CD4-positive, CD25-positive, alpha-beta regulatory T cell (primary cell): ENCODE data around the gene SEMG1. TPM values are rescaled to one million over a fixed set of nuclear protein-coding genes. Genes with fewer than 3 reads are reported as not detected.

Experiments used
- ATAC-seq, 2 donors: fragments of 150-1000 bp; cut with Tn5 transposase; one replicate each; pipeline ENCODE4 v1.10.0; 2021; ENCODE audit warnings: low read depth in 2 of 2, moderate number of reproducible peaks in 2 of 2, moderate library complexity in 1 of 2
- DNase-seq, 3 donors: peaks; one replicate each; pipeline versions ENCODE4 v3.0.0 to v3.0.0-alpha.2; 2012 to 2022; ENCODE audit warnings: mixed read lengths in 1 of 3
- H3K27ac ChIP-seq: one replicate; pipeline ENCODE4 v1.7.0; 2013; ENCODE audit warnings: mild to moderate bottlenecking, low read length; ENCODE audit not compliant: insufficient read depth, poor library complexity, severe bottlenecking
- H3K27me3 ChIP-seq: one replicate; pipeline ENCODE4 v1.7.0; 2013; ENCODE audit warnings: low read length; ENCODE audit not compliant: control insufficient read depth, insufficient read depth
- H3K36me3 ChIP-seq: one replicate; pipeline ENCODE4 v1.7.0; 2013; ENCODE audit warnings: mild to moderate bottlenecking, low read length, moderate library complexity; ENCODE audit not compliant: control insufficient read depth, insufficient read depth
- H3K4me1 ChIP-seq: 2 replicates; pipeline ENCODE4 v1.7.0; 2013; ENCODE audit warnings: mild to moderate bottlenecking, low read length; ENCODE audit not compliant: insufficient read depth, control insufficient read depth, poor library complexity, severe bottlenecking
- H3K4me3 ChIP-seq: one replicate; pipeline ENCODE4 v1.7.0; 2013; ENCODE audit warnings: low read depth, mild to moderate bottlenecking, low read length, moderate library complexity
- H3K9me3 ChIP-seq, 2 experiments: 1 replicate in 1 of 2; 2 replicates in 1 of 2; pipeline ENCODE4 v1.7.0; 2013; ENCODE audit warnings: low read length in 2 of 2, mild to moderate bottlenecking in 1 of 2, moderate library complexity in 1 of 2; ENCODE audit not compliant: control insufficient read depth in 2 of 2
- H3K27ac Mint-ChIP-seq, 3 donors: one replicate each; pipeline ENCODE4 v1.8.0; 2020 to 2022; ENCODE audit warnings: mild to moderate bottlenecking in 3 of 3, mixed read lengths in 3 of 3, moderate library complexity in 2 of 3
- H3K27me3 Mint-ChIP-seq: one replicate; pipeline ENCODE4 v1.8.0; 2022; ENCODE audit warnings: mild to moderate bottlenecking, mixed read lengths
- H3K36me3 Mint-ChIP-seq: one replicate; pipeline ENCODE4 v1.8.0; 2020; ENCODE audit warnings: mixed read lengths
- H3K4me1 Mint-ChIP-seq, 4 donors: one replicate each; pipeline ENCODE4 v1.8.0; 2020 to 2022; ENCODE audit warnings: mixed read lengths in 4 of 4, mild to moderate bottlenecking in 1 of 4
- H3K4me3 Mint-ChIP-seq, 4 donors: one replicate each; pipeline ENCODE4 v1.8.0; 2020 to 2022; ENCODE audit warnings: mild to moderate bottlenecking in 4 of 4, mixed read lengths in 4 of 4, moderate library complexity in 3 of 4
- H3K9me3 Mint-ChIP-seq, 7 donors: one replicate each; pipeline ENCODE4 v1.8.0; 2020 to 2022; ENCODE audit warnings: mixed read lengths in 7 of 7, mild to moderate bottlenecking in 3 of 7, moderate library complexity in 2 of 7
- polyA plus RNA-seq, 4 donors: library from polyadenylated mRNA; unstranded; fragments of 300-500 nt; fragmentation: Illumina TruSeq; gene quantifications; one replicate each; pipeline ENCODE4 v1.2.3, GENCODE V29; 2021
- total RNA-seq: library from RNA; stranded (reverse); gene quantifications from one replicate; pipeline ENCODE4 v1.2.3, GENCODE V29; 2022

Gene SEMG1
- total and polyA plus RNA-seq, 5 donors from 2014 or later: not detected

- no peak overlapping the region for H3K4me3 Mint-ChIP-seq
- Histone ChIP-seq H3K4me1 (no peaks in the 10 kb centered on the region), H3K36me3 (no peaks in the 10 kb centered on the region), H3K9me3 (no peaks in the 10 kb centered on the region), H3K4me3 (no peak overlapping the region), H3K27me3 (peaks cover 17% of the 10 kb centered on the region), H3K27ac (no peak overlapping the region)
- peaks cover 0 to 1% (median 0%) of the 10 kb centered on the region in 7 donors for H3K9me3 Mint-ChIP-seq
- peaks cover 18% of the 10 kb centered on the region for H3K27me3 Mint-ChIP-seq
- no peak overlapping the region for H3K27ac Mint-ChIP-seq
- no peak for ATAC-seq
- no peak for DNase-seq
- peaks cover 0 to 1% (median 0%) of the 10 kb centered on the region in 4 donors for H3K4me1 Mint-ChIP-seq
- H3K36me3 Mint-ChIP-seq: no peaks in the 10 kb centered on the region
These were observed 30.1 kb upstream of the SEMG1 start for GRCh38 chr20:45176526-45177267.

- H3K4me3 ChIP-seq: no peak overlapping the region
- H3K36me3 ChIP-seq: no peaks in the 10 kb centered on the region
- Mint-ChIP-seq H3K36me3 (no peaks in the 10 kb centered on the region), H3K27ac (no peak overlapping the region), H3K9me3 (peaks cover 0 to 1% (median 0%) of the 10 kb centered on the region in 7 donors), H3K4me1 (peaks cover 0 to 1% (median 0%) of the 10 kb centered on the region in 4 donors), H3K27me3 (peaks cover 18% of the 10 kb centered on the region), H3K4me3 (no peak overlapping the region)
- no peaks in the 10 kb centered on the region for H3K4me1 ChIP-seq
- peaks cover 10% of the 10 kb centered on the region for H3K27me3 ChIP-seq
- no peaks in the 10 kb centered on the region for H3K9me3 ChIP-seq
- ATAC-seq: no peak
- H3K27ac ChIP-seq: no peak overlapping the region
- no peak for DNase-seq
These were observed 27.7 kb upstream of the SEMG1 start for GRCh38 chr20:45179166-45179565.

DNA sequence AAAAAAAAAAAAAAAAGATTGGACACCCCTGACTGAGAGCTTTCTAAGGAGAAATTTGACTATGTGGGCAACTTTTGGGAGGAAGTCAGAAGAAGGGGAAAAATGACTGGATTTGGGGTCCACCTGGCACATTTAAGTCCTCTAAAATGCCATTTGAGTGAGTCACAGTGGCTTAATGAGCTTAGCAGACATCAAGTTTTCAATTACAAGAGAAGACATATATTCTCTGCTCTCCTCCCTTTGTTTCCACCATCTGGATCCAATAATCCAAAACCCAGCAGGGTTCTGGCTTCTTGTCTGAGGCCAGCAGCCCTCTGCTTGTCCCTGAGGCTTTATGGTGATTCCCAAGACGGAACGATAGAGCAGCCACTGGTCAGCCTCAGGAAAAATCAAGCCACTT, 25.2 kb upstream of the SEMG1 start:
- ATAC-seq: no peak
- Mint-ChIP-seq H3K4me1 (peaks cover 0 to 1% (median 0%) of the 10 kb centered on the region in 4 donors), H3K9me3 (peaks cover 0 to 1% (median 0%) of the 10 kb centered on the region in 7 donors), H3K36me3 (no peaks in the 10 kb centered on the region), H3K27me3 (peaks cover 15% of the 10 kb centered on the region), H3K4me3 (no peak overlapping the region), H3K27ac (no peak overlapping the region)
- Histone ChIP-seq H3K4me3 (no peak overlapping the region), H3K36me3 (no peaks in the 10 kb centered on the region), H3K9me3 (no peaks in the 10 kb centered on the region), H3K27ac (no peak overlapping the region), H3K27me3 (peaks cover 3% of the 10 kb centered on the region), H3K4me1 (no peaks in the 10 kb centered on the region)
- no peak for DNase-seq

GRCh38 chr20:45183084-45183483, 23.7 kb upstream of the SEMG1 start:
- Mint-ChIP-seq H3K36me3 (no peaks in the 10 kb centered on the region), H3K4me1 (peaks cover 0 to 1% (median 0%) of the 10 kb centered on the region in 4 donors), H3K9me3 (peaks cover 0 to 1% (median 0%) of the 10 kb centered on the region in 7 donors), H3K27ac (peak overlapping the region in 1 of 3 donors; percentile 30), H3K4me3 (no peak overlapping the region), H3K27me3 (peaks cover 11% of the 10 kb centered on the region)
- DNase-seq (no peak), ATAC-seq (no peak)
- Histone ChIP-seq H3K36me3 (no peaks in the 10 kb centered on the region), H3K9me3 (no peaks in the 10 kb centered on the region), H3K27ac (no peak overlapping the region), H3K27me3 (peaks cover 3% of the 10 kb centered on the region), H3K4me1 (no peaks in the 10 kb centered on the region), H3K4me3 (no peak overlapping the region)

DNA sequence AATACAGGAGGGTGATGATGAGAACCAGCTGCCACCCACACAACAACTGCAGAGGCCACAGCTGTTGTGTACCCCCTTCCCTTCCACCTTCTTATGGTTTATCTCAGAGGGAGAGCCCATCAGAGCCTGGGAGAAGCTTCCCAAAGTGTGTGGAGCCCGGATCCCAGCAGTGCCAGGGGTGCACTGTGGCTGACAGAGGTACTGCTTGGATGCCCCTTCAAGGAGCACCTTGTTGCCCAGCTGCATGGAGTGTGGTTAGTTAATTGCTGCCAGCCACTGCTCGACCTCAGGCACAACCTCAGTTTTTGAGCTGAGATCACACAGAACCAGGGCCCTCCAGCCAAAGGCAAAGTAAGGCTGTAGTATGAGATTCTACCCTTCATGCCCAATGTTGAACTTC, 19.1 kb upstream of the SEMG1 start:
- H3K27ac ChIP-seq: no peak overlapping the region
- no peak overlapping the region for H3K4me3 ChIP-seq
- no peak overlapping the region for H3K4me3 Mint-ChIP-seq
- no peaks in the 10 kb centered on the region for H3K4me1 Mint-ChIP-seq
- H3K36me3 ChIP-seq: no peaks in the 10 kb centered on the region
- peaks cover 5% of the 10 kb centered on the region for H3K27me3 ChIP-seq
- H3K4me1 ChIP-seq: no peaks in the 10 kb centered on the region
- H3K9me3 ChIP-seq: no peaks in the 10 kb centered on the region
- H3K27me3 Mint-ChIP-seq: peaks cover 9% of the 10 kb centered on the region
- DNase-seq: no peak
- no peak for ATAC-seq
- H3K36me3 Mint-ChIP-seq: no peaks in the 10 kb centered on the region
- no peak overlapping the region for H3K27ac Mint-ChIP-seq
- no peaks in the 10 kb centered on the region for H3K9me3 Mint-ChIP-seq

- Histone ChIP-seq H3K27ac (no peak overlapping the region), H3K4me1 (no peaks in the 10 kb centered on the region), H3K9me3 (no peaks in the 10 kb centered on the region), H3K36me3 (no peaks in the 10 kb centered on the region), H3K27me3 (peaks cover 12% of the 10 kb centered on the region), H3K4me3 (no peak overlapping the region)
- H3K4me1 Mint-ChIP-seq: no peaks in the 10 kb centered on the region
- no peak for DNase-seq
- H3K27ac Mint-ChIP-seq: no peak overlapping the region
- H3K36me3 Mint-ChIP-seq: no peaks in the 10 kb centered on the region
- no peak overlapping the region for H3K4me3 Mint-ChIP-seq
- peaks cover 0 to 2% (median 0%) of the 10 kb centered on the region in 7 donors for H3K9me3 Mint-ChIP-seq
- H3K27me3 Mint-ChIP-seq: peaks cover 9% of the 10 kb centered on the region
- no peak for ATAC-seq
These were observed 17.7 kb upstream of the SEMG1 start for GRCh38 chr20:45189067-45189609.

DNA sequence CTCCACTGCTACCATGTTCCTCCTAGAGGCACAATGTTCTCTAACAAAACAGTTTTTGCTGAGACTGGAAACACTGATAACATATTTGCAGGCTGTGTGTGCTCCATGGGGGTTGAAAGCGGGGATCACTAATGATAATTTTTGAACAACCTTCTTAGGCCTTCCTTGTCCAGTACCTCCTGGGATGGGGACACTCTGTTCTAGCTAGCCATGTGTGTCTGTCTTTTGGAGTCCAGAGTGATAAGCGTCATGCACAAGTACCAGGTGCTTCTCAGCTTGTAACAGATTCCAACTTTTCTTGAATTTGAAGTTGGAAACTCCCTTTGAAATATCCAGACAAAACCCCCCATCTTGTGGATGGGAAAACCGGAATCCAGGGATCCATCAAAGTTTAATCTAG, 17.0 kb upstream of the SEMG1 start:
- Mint-ChIP-seq H3K27ac (no peak overlapping the region), H3K27me3 (peaks cover 9% of the 10 kb centered on the region), H3K9me3 (peaks cover 0 to 2% (median 0%) of the 10 kb centered on the region in 7 donors), H3K4me3 (no peak overlapping the region), H3K4me1 (no peaks in the 10 kb centered on the region), H3K36me3 (no peaks in the 10 kb centered on the region)
- Histone ChIP-seq H3K36me3 (no peaks in the 10 kb centered on the region), H3K4me1 (no peaks in the 10 kb centered on the region), H3K4me3 (no peak overlapping the region), H3K27me3 (peaks cover 12% of the 10 kb centered on the region), H3K9me3 (no peaks in the 10 kb centered on the region), H3K27ac (no peak overlapping the region)
- ATAC-seq: no peak
- no peak for DNase-seq

GRCh38 chr20:45191926-45192325, 14.9 kb upstream of the SEMG1 start:
- ATAC-seq (no peak), DNase-seq (no peak)
- Histone ChIP-seq H3K27ac (no peak overlapping the region), H3K4me1 (no peaks in the 10 kb centered on the region), H3K9me3 (no peaks in the 10 kb centered on the region), H3K4me3 (no peak overlapping the region), H3K36me3 (no peaks in the 10 kb centered on the region), H3K27me3 (peaks cover 10% of the 10 kb centered on the region)
- Mint-ChIP-seq H3K36me3 (no peaks in the 10 kb centered on the region), H3K4me1 (no peaks in the 10 kb centered on the region), H3K4me3 (no peak overlapping the region), H3K9me3 (peaks cover 0 to 4% (median 2%) of the 10 kb centered on the region in 7 donors), H3K27me3 (peaks cover 6% of the 10 kb centered on the region), H3K27ac (no peak overlapping the region)
